ENCODE results near the gene SGIP1.
"Not testable (repeated sequence)": the region's sequence is repeated elsewhere in the genome, so short reads cannot be mapped to it uniquely, and the experiment has no call there.

The SGIP1 gene

GRCh38 chr1:66730462-66730861 lies 196.5 kb downstream of the SGIP1 start:
- no peak for DNase-seq (ENCODE audit: low read depth in 2 of 2)

DNA sequence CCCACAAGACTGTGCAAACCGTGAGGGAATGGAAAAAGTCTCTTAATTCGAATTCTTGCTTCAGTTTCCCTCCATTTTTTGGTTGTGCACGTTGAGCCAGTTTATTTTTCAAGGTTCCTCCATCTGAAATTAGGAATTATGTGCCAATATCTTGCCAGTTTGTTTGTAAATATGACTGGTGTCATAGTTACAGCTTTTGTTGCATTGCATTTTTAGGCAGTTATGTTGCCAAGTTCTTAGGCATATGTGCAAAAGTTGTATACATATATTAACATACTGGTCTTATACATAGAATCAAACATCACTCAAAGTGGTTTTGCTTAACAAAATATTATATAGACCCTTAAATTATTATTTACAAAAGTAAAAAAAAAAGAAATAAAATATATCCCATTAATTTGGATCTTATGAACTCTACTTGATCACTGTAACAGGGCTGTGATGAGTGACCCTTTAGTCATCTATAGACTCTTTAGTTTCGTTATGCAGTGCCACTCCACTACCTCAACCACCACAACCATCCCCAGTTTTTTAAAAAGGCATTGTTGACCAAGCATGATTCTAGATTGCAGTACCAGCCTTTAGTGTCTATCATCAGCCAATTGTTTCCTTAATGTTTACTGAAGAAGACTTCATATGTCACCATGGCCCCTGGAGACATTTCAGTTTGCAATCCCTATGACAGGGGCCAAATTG lies 197.4 kb downstream of the SGIP1 start:
- DNase-seq (ENCODE audit: low read depth in 2 of 2), result no peak

GRCh38 chr1:66732407-66733166 lies 198.6 kb downstream of the SGIP1 start:
- DNase-seq (ENCODE audit: low read depth in 2 of 2), result no peak

GRCh38 chr1:66733348-66734017 lies 199.5 kb downstream of the SGIP1 start:
- no peak for DNase-seq (ENCODE audit: low read depth in 2 of 2)

DNA sequence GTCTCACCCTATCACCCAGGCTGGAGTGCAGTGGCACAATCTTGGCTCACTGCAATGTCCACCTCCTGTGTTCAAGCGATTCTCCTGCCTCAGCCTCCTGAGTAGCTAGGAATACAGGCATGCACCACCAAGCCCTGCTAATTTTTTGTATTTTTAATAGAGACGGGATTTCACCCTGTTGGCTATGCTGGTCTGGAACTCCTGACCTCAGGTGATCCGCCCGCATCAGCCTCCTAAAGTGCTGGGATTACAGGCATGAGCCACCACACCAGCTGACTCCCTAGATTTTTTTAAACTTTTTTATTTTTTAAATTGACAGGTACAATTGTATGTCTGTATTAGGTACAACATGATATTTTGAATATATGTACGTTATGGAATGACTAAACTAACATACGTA lies 200.6 kb downstream of the SGIP1 start:
- DNase-seq (ENCODE audit: low read depth in 2 of 2), result not testable (repeated sequence)

- DNase-seq (ENCODE audit: low read depth in 2 of 2), result no peak
Observed at GRCh38 chr1:66737836-66738235, 203.9 kb downstream of the SGIP1 start.

DNA sequence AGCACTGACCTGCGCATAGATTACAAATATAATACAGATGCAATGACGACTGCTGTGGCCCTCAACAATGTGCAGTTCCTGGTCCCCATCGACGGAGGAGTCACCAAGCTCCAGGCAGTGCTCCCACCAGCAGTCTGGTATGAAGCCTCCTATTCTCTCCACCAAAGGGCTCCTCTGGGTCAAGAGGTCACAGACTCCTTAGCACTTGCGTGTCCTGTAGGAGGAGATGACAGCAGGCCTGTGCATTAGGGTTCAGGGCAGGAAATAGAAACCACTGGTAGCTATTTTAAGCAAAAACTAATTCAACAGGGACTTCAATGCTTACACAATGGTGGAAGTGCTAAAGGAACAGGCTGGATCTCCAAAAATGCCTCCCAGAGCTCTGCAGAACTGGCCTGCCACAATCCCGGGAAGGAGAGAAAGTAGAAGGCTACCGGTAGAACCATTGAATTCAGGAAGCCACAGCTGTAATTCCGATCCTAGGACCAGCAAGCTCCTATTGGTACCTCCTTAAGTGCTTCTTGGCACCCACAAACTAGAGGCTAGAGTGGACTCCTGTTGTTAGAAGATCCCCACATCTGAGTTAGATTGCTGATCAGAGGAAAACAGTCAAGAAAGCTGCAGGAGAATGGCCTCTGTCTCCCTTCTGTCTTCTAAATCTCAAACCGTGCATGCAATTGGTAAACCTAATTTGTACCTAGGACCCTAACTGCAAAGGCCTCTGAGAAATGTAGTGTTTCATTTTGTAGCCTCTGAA lies 205.6 kb downstream of the SGIP1 start:
- DNase-seq (ENCODE audit: low read depth in 2 of 2), result no peak

DNA sequence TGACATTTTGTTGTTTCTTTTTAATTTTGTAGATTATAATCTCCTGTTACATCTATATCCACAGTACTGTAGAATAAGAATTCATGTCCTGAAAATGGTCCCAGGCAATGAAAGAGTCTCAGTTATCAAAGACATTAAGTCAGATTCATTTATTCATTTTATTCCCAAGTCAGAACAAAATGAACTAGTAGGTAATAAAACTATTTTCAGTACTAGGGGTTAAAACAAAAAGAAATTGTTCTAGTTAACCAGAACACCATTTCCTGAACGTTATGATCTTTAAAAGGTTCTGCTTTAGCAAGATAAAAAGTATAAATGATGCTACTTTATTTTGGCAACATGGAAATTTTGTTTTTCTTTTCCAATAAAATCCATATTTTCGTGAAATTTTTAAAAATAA lies 211.5 kb downstream of the SGIP1 start:
- no peak for DNase-seq (ENCODE audit: low read depth in 2 of 2)

- no peak for DNase-seq (ENCODE audit: low read depth in 2 of 2)
Observed at GRCh38 chr1:66747501-66747900, 213.5 kb downstream of the SGIP1 start.

GRCh38 chr1:66750577-66750976 lies 216.6 kb downstream of the SGIP1 start:
- DNase-seq (ENCODE audit: low read depth in 2 of 2), result no peak

GRCh38 chr1:66751160-66751559 lies 217.2 kb downstream of the SGIP1 start:
- no peak for DNase-seq (ENCODE audit: low read depth in 2 of 2)

- no peak for DNase-seq (ENCODE audit: low read depth in 2 of 2)
Observed at GRCh38 chr1:66752000-66752592, 218.1 kb downstream of the SGIP1 start, which contains the start of gene DYNLT5. DYNLT5 (plus strand) TSS chr1:66752459; CDS start chr1:66754659, 2,200 bp downstream.

DNA sequence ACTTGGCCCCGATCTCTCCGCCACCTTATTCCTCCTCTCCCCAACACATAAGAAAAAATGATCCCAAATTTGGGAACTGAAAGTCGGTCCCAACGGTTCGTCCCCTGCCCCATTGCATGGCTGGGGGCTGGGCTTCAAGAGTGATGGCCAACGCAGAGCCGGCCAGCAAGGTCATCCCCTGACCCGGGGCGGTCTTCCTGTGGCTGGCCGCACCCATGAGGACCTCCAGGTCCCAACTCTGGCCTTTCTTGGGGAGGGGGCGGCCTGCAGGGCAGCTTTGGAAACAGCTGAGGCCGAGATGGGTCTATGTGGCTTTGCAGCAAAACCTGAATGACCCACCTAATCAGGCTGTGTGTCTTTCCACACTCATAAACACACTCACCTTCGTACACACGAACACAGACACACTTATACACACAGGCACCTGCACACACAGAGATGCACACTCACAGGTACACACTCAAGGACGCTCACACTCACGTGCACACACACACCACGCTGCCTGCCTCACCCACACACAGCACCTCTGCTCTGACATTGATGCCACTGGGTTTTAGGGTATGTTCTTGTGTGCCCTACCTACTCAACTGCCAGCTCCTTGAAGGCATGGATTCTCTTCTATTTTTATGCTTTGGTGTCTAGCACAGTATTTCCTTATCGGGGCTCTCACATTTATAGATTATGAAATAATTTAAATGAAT lies 218.9 kb downstream of the SGIP1 start:
- no peak for DNase-seq (ENCODE audit: low read depth in 2 of 2)

GRCh38 chr1:66757722-66758240 lies 223.8 kb downstream of the SGIP1 start:
- DNase-seq (ENCODE audit: low read depth in 2 of 2), result no peak

DNA sequence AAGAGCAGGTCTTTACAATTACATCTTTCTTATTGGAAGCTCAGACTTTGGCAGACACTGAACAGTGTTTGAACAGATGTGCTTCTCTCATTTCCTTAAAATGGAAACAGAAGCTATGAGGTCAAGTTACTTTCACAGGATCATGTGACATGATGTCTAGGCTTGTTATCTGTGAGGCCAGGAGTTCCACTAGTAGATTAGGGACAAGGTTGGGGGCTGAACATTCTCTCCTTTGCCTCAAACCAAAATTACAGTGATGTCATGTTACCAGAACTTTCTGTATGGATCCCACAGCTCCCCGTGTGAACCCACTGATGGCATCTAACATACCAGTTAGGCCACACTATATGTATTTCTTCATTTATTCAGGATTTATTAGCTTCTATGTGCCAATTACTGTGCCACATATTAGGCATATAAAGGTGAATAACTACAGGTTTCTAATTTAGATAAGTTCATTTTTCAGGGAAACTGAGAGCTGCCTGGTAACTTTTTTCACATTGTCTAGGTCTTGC lies 224.3 kb downstream of the SGIP1 start:
- DNase-seq (ENCODE audit: low read depth in 2 of 2), result no peak

DNA sequence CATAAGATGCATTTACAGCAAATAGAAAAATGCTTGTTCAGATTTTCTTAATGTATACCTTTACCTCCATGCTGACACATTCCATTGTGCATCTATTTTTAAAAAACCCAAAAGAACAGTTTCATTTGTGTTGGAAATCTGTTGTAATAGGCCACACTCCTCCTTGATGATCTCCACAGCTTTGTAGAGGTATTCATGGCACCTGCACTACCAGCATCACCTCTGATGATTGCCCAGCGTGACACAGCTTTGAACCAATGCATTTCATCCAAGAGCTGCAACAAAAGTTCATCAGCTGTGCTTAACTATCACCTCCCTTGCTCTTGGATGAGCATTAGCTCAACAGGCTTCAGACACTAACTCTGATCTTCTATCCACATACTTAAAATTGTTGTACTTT lies 226.6 kb downstream of the SGIP1 start:
- DNase-seq (ENCODE audit: low read depth in 2 of 2), result no peak

GRCh38 chr1:66761221-66761620 lies 227.3 kb downstream of the SGIP1 start:
- DNase-seq (ENCODE audit: low read depth in 2 of 2), result no peak

GRCh38 chr1:66764994-66765578 lies 231.1 kb downstream of the SGIP1 start:
- DNase-seq (ENCODE audit: low read depth in 2 of 2), result peak; percentile 4 to 56

GRCh38 chr1:66767626-66768025 lies 233.7 kb downstream of the SGIP1 start:
- DNase-seq (ENCODE audit: low read depth in 2 of 2), result no peak

GRCh38 chr1:66768965-66769364 lies 235.0 kb downstream of the SGIP1 start:
- DNase-seq (ENCODE audit: low read depth in 2 of 2), result no peak
